GM12891 (cell line): Measurements from ENCODE around the gene ZNF783.

ENCODE experiments used
- POLR2A ChIP-seq: IDR thresholded peaks from 2 replicates; pipeline ENCODE4 v1.6.1; 2011; ENCODE audit warnings: low read depth, low read length, control low read depth
- POLR2AphosphoS5 ChIP-seq: IDR thresholded peaks from 2 replicates; pipeline ENCODE4 v1.6.1; 2011; ENCODE audit warnings: low read depth, low read length, control low read depth
- POU2F2 ChIP-seq: IDR thresholded peaks from 2 replicates; pipeline ENCODE4 v1.6.1; 2011; ENCODE audit warnings: low read depth, mild to moderate bottlenecking, control low read depth, low read length, moderate library complexity
- SPI1 ChIP-seq: IDR thresholded peaks from 2 replicates; pipeline ENCODE4 v1.6.1; 2011; ENCODE audit warnings: low read depth, low read length, control low read depth
- TAF1 ChIP-seq: IDR thresholded peaks from 2 replicates; pipeline ENCODE4 v1.6.1; 2011; ENCODE audit warnings: low read depth, low read length, control low read depth

GRCh38 chr7:149334219-149334618 lies 72.2 kb downstream of the ZNF783 start:
- no peak for TF ChIP-seq POLR2A
- no peak for TF ChIP-seq SPI1
- no peak for TF ChIP-seq POLR2AphosphoS5
- no peak for TF ChIP-seq TAF1
- no peak for TF ChIP-seq POU2F2
